H1 (cell line): Measurements from ENCODE around the gene GRIA3. TPM values are rescaled to one million over a fixed set of nuclear protein-coding genes. Genes with fewer than 3 reads are reported as not detected.

ENCODE experiments used
- ASH2L ChIP-seq: fragments of 200-600, 300-600 bp; sonication (generic); IDR thresholded peaks from one replicate; pipeline ENCODE4 v1.7.1; 2017; ENCODE audit warnings: low read length
- BCL11A ChIP-seq, 2 experiments: IDR thresholded peaks; one replicate each; pipeline ENCODE4 v1.6.1; 2011; ENCODE audit warnings: low read depth in 2 of 2, low read length in 2 of 2, mild to moderate bottlenecking in 2 of 2
- CHD7 ChIP-seq: fragments of 300-600 bp; sonication (generic); IDR thresholded peaks from 2 replicates; pipeline ENCODE4 v1.7.1; 2012; ENCODE audit warnings: low read length, moderate library complexity, mild to moderate bottlenecking, inconsistent platforms; ENCODE audit not compliant: insufficient replicate concordance
- EGR1 ChIP-seq: IDR thresholded peaks from 2 replicates; pipeline ENCODE4 v1.6.1; 2011; ENCODE audit warnings: low read depth, low read length, borderline replicate concordance
- JUN ChIP-seq: IDR thresholded peaks from 2 replicates; pipeline ENCODE4 v1.6.1; 2011; ENCODE audit warnings: low read depth, mild to moderate bottlenecking, improper control_type of control experiment, low read length
- KDM4A ChIP-seq: IDR thresholded peaks from one replicate; pipeline ENCODE4 v1.7.1; 2012; ENCODE audit warnings: low read depth, mild to moderate bottlenecking, moderate library complexity, low read length, inconsistent platforms; ENCODE audit not compliant: severe bottlenecking
- MAX ChIP-seq: IDR thresholded peaks from 2 replicates; pipeline ENCODE4 v1.6.1; 2012; ENCODE audit warnings: inconsistent platforms
- RXRA ChIP-seq: IDR thresholded peaks from 2 replicates; pipeline ENCODE4 v1.6.1; 2011; ENCODE audit warnings: low read depth, mild to moderate bottlenecking, low read length, moderate library complexity; ENCODE audit not compliant: insufficient read depth
- TBP ChIP-seq: IDR thresholded peaks from 2 replicates; pipeline ENCODE4 v1.6.1; 2011; ENCODE audit warnings: low read depth, low read length, improper control_type of control experiment
- TCF12 ChIP-seq: IDR thresholded peaks from 2 replicates; pipeline ENCODE4 v1.6.1; 2011; ENCODE audit warnings: low read depth, mild to moderate bottlenecking, low read length
- USF2 ChIP-seq: IDR thresholded peaks from 2 replicates; pipeline ENCODE4 v1.6.1; 2011; ENCODE audit warnings: low read length, improper control_type of control experiment
- polyA plus RNA-seq, 7 experiments: library from polyadenylated mRNA; depleted of rRNA in 3 of 7; stranded (reverse) in 5 of 7; unstranded in 2 of 7; fragments of >200 nt in 5 of 7; fragments of 200-250 nt in 2 of 7; gene quantifications; 1 replicate in 5 of 7; 2 replicates in 1 of 7; 4 replicates in 1 of 7; pipeline versions ENCODE4 v1.2.1 to v1.2.3, GENCODE V29; 2011 to 2013; ENCODE audit warnings: missing spikeins in 2 of 7, mixed read lengths in 2 of 7
- total RNA-seq: library from RNA; stranded (reverse); fragmentation: NEBNext Ultra II Directional; extraction: Animal tissue kit (Norgen Biotek cat#: 25700); gene quantifications from 2 replicates; pipeline ENCODE4 v1.2.1, GENCODE V29; 2021

The GRIA3 gene
- total and polyA plus RNA-seq, 2 of the 8 experiments (the other 6 are each of a cell fraction or from before 2014, with no cell fraction given), result 2.6 to 3.0 TPM

- TF ChIP-seq CHD7 (no peak), USF2 (no peak), MAX (no peak), RXRA (no peak), TCF12 (no peak), ASH2L (no peak), EGR1 (no peak), JUN (no peak), KDM4A (no peak), BCL11A (IDR thresholded peaks at IDR 0.05; ENCODE audit: low read depth in 2 of 2, low read length in 2 of 2) (no peak), TBP (no peak)
Observed at GRCh38 chrX:123185721-123186120, 1.6 kb downstream of the GRIA3 start (continued).
